Activated naive CD8-positive, alpha-beta T cell (primary cell): ENCODE measurements around the gene LEF1.

ENCODE experiments used
- H3K27ac Mint-ChIP-seq: one replicate; pipeline ENCODE4 v1.8.0; 2021; ENCODE audit warnings: mixed read lengths
- H3K27me3 Mint-ChIP-seq: one replicate; pipeline ENCODE4 v1.8.0; 2021; ENCODE audit warnings: mixed read lengths
- H3K36me3 Mint-ChIP-seq: one replicate; pipeline ENCODE4 v1.8.0; 2021; ENCODE audit warnings: mixed read lengths
- H3K4me1 Mint-ChIP-seq: one replicate; pipeline ENCODE4 v1.8.0; 2021; ENCODE audit warnings: low read depth, mixed read lengths
- H3K4me3 Mint-ChIP-seq: one replicate; pipeline ENCODE4 v1.8.0; 2021; ENCODE audit warnings: mild to moderate bottlenecking, mixed read lengths
- H3K9me3 Mint-ChIP-seq: one replicate; pipeline ENCODE4 v1.8.0; 2021; ENCODE audit warnings: low read depth, mixed read lengths

Gene LEF1

GRCh38 chr4:108168671-108169523 lies at the start of gene LEF1:
LEF1 (minus strand) TSS chr4:108168932; CDS start chr4:108167767, 1,165 bp downstream.
- Mint-ChIP-seq H3K27ac (peak within 1 kb of the TSS; percentile 98), H3K4me1 (peaks cover 38% of the 10 kb centered on the region), H3K9me3 (no peaks in the 10 kb centered on the region), H3K4me3 (peak within 1 kb of the TSS; percentile 99), H3K36me3 (peaks cover 3% of the 10 kb centered on the region), H3K27me3 (no peaks in the 10 kb centered on the region)

DNA sequence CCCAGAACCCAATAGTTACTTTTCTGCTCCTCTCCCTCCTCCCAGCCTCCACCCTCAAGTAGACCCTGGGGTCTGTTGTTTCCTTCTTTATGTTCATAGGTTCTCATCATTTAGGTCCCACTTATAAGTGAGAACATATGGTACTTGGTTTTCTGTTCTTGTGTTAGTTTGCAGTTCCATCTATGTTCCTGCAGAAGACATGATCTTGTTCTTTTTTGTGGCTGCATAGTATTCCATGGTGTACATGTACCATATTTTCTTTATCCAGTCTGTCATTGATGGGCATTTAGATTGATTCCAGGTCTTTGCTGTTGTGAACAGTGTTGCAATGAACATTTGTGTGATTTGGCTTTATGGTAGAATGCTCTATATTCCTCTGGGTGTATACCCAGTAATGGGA lies 47.8 kb upstream of the LEF1 start:
- Mint-ChIP-seq H3K4me1 (peaks cover 19% of the 10 kb centered on the region), H3K27me3 (no peaks in the 10 kb centered on the region), H3K27ac (no peak overlapping the region), H3K9me3 (no peaks in the 10 kb centered on the region), H3K4me3 (no peak overlapping the region), H3K36me3 (peaks cover 19% of the 10 kb centered on the region)

GRCh38 chr4:108215055-108215454 lies 46.3 kb upstream of the LEF1 start:
- Mint-ChIP-seq H3K27ac (no peak overlapping the region), H3K36me3 (peaks cover 23% of the 10 kb centered on the region), H3K4me1 (peaks cover 26% of the 10 kb centered on the region)

DNA sequence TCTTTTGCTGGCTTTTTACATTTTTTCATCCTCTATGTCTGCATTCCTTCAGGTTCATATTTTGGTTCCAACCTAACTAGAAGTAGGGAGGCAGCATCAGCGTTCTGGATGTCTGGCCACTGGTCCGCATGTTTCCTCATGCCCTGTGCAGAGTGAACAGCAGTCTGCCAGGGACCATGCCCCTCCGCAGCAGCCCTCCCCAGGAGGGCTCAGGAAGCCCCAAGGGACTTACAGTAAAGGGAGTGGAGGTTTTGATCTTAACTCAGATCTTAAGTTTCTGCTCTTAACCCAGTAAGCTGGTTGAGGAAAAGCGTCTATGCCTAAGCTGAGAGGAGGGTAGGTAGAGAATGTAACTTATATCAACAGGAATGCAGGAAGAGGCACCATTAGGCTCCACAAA lies 45.0 kb upstream of the LEF1 start:
- peaks cover 19% of the 10 kb centered on the region for H3K36me3 Mint-ChIP-seq
- no peaks in the 10 kb centered on the region for H3K27me3 Mint-ChIP-seq
- no peaks in the 10 kb centered on the region for H3K9me3 Mint-ChIP-seq
- H3K4me3 Mint-ChIP-seq, result no peak overlapping the region
- H3K27ac Mint-ChIP-seq, result peak overlapping the region; percentile 25
- peaks cover 26% of the 10 kb centered on the region for H3K4me1 Mint-ChIP-seq

More at GRCh38 chr4:108215055-108215454, 46.3 kb upstream of the LEF1 start:
- no peaks in the 10 kb centered on the region for H3K9me3 Mint-ChIP-seq
- no peaks in the 10 kb centered on the region for H3K27me3 Mint-ChIP-seq
- no peak overlapping the region for H3K4me3 Mint-ChIP-seq

GRCh38 chr4:108213308-108213707 lies 44.6 kb upstream of the LEF1 start:
- Mint-ChIP-seq H3K36me3 (peaks cover 20% of the 10 kb centered on the region), H3K27ac (no peak overlapping the region), H3K27me3 (no peaks in the 10 kb centered on the region), H3K4me1 (peaks cover 26% of the 10 kb centered on the region), H3K9me3 (no peaks in the 10 kb centered on the region), H3K4me3 (no peak overlapping the region)

GRCh38 chr4:108210989-108211835 lies 42.5 kb upstream of the LEF1 start:
- H3K36me3 Mint-ChIP-seq, result peaks cover 14% of the 10 kb centered on the region
- H3K9me3 Mint-ChIP-seq, result no peaks in the 10 kb centered on the region
- H3K27me3 Mint-ChIP-seq, result no peaks in the 10 kb centered on the region
- H3K27ac Mint-ChIP-seq, result peak overlapping the region; percentile 81
- peaks cover 26% of the 10 kb centered on the region for H3K4me1 Mint-ChIP-seq
- H3K4me3 Mint-ChIP-seq, result no peak overlapping the region

GRCh38 chr4:108209489-108209888 lies 40.8 kb upstream of the LEF1 start:
- H3K9me3 Mint-ChIP-seq, result no peaks in the 10 kb centered on the region
- H3K27me3 Mint-ChIP-seq, result no peaks in the 10 kb centered on the region
- H3K27ac Mint-ChIP-seq, result peak overlapping the region; percentile 41
- peaks cover 40% of the 10 kb centered on the region for H3K4me1 Mint-ChIP-seq
- no peak overlapping the region for H3K4me3 Mint-ChIP-seq
- peaks cover 11% of the 10 kb centered on the region for H3K36me3 Mint-ChIP-seq

- H3K4me1 Mint-ChIP-seq, result peaks cover 30% of the 10 kb centered on the region
- peak overlapping the region; percentile 1 for H3K27ac Mint-ChIP-seq
- H3K9me3 Mint-ChIP-seq, result no peaks in the 10 kb centered on the region
- no peaks in the 10 kb centered on the region for H3K27me3 Mint-ChIP-seq
- peaks cover 28% of the 10 kb centered on the region for H3K36me3 Mint-ChIP-seq
- no peak overlapping the region for H3K4me3 Mint-ChIP-seq
Observed at GRCh38 chr4:108205859-108206258, 37.1 kb upstream of the LEF1 start.

GRCh38 chr4:108204518-108204917 lies 35.8 kb upstream of the LEF1 start:
- Mint-ChIP-seq H3K27me3 (no peaks in the 10 kb centered on the region), H3K36me3 (peaks cover 27% of the 10 kb centered on the region), H3K27ac (peak overlapping the region; percentile 51), H3K4me1 (peaks cover 31% of the 10 kb centered on the region), H3K9me3 (no peaks in the 10 kb centered on the region), H3K4me3 (peak overlapping the region; percentile 1)

GRCh38 chr4:108203377-108203776 lies 34.6 kb upstream of the LEF1 start:
- Mint-ChIP-seq H3K4me3 (peak overlapping the region; percentile 17), H3K27me3 (no peaks in the 10 kb centered on the region), H3K4me1 (peaks cover 31% of the 10 kb centered on the region), H3K36me3 (peaks cover 25% of the 10 kb centered on the region), H3K9me3 (no peaks in the 10 kb centered on the region), H3K27ac (peak overlapping the region; percentile 66)

DNA sequence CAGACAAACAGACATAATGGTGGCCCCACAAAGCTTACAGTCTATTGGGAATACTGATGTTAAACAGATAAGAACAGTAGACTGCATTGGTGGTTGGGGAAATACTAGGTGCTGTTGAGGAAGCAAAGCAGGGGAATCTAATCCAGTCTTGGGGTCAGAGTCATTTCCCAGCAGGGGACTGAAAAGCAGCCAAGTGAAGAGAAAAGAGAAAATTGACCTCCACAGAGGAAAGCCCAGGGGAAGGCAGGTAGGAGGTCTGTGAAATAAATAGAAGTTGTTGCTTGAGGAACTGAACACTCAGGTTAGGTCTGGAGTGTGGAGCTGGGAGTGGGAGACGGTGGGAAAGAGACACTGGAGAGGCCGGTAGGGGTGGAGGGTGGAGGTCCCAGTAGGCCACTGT lies 33.0 kb upstream of the LEF1 start:
- peaks cover 28% of the 10 kb centered on the region for H3K36me3 Mint-ChIP-seq
- H3K9me3 Mint-ChIP-seq, result no peaks in the 10 kb centered on the region
- H3K4me3 Mint-ChIP-seq, result no peak overlapping the region
- H3K4me1 Mint-ChIP-seq, result peaks cover 31% of the 10 kb centered on the region
- H3K27ac Mint-ChIP-seq, result no peak overlapping the region
- H3K27me3 Mint-ChIP-seq, result no peaks in the 10 kb centered on the region

DNA sequence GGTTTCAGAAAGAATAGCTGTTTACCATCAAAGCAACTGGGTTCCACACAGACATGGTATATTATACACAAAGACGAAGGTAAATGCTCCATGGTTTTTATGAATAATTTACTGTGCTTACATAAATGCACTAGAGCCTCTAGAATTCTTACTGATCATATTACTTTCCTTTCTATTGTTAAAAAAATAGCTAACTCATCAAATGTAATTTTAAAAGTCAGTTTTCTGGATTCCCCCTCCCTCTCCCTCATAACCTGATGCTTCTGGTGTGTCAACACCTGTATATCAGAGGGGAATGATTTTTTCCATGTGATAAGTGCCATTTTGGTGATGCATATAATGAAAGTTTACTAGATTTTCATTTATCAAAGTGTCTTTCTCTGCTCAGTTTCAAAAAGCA lies 31.1 kb upstream of the LEF1 start:
- Mint-ChIP-seq H3K36me3 (peaks cover 23% of the 10 kb centered on the region), H3K4me3 (no peak overlapping the region), H3K9me3 (no peaks in the 10 kb centered on the region), H3K4me1 (peaks cover 20% of the 10 kb centered on the region), H3K27me3 (no peaks in the 10 kb centered on the region), H3K27ac (no peak overlapping the region)

DNA sequence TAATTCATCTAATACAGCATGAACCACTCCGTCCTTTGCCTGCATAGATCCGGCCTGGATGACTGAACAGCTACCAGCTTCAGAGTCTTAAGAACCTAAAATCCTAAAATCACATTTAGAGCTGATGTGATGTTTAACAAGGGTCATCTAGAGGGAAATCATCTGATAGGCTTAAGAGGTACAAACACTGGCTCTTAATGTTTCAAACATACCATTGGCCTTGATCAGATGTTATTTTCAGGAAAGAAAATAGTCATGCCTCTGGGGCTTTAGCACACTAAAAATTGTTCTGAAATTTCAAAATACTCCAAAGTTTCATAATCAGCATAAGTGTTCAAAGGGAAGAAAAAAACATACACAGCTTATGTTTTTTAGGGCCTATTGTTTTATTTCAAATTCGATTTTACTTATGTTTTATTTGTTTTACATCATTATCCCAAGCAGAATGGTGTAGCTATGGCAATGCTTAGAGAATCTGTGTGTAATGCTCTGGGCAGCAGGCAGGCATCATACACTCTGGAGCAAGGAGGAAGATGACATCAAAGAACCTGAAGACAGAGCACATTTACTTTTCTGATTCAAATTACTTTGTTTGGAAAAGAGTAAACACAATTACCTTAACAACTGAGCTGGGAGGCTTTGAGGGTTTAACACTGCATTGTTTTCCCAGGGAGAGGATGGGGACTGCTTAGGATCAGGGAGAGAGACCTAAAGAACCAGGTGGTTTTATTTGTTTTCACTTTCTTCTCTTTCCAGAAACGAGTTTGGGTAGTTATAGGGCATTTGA lies 25.3 kb upstream of the LEF1 start:
- no peaks in the 10 kb centered on the region for H3K9me3 Mint-ChIP-seq
- peaks cover 30% of the 10 kb centered on the region for H3K4me1 Mint-ChIP-seq
- peaks cover 6% of the 10 kb centered on the region for H3K36me3 Mint-ChIP-seq
- H3K4me3 Mint-ChIP-seq, result no peak overlapping the region
- H3K27ac Mint-ChIP-seq, result no peak overlapping the region
- H3K27me3 Mint-ChIP-seq, result no peaks in the 10 kb centered on the region

- peaks cover 6% of the 10 kb centered on the region for H3K36me3 Mint-ChIP-seq
- H3K9me3 Mint-ChIP-seq, result no peaks in the 10 kb centered on the region
- no peaks in the 10 kb centered on the region for H3K27me3 Mint-ChIP-seq
- H3K4me3 Mint-ChIP-seq, result no peak overlapping the region
- H3K4me1 Mint-ChIP-seq, result peaks cover 30% of the 10 kb centered on the region
- H3K27ac Mint-ChIP-seq, result no peak overlapping the region
Observed at GRCh38 chr4:108192935-108193334, 24.2 kb upstream of the LEF1 start.
